Common myeloid progenitor, CD34-positive (primary cell): Measurements from ENCODE around the gene NRL.

Experiments
- CTCF ChIA-PET: fragments of 350-600 bp; sonication (Branson Sonifier 250); formaldehyde crosslinking; loops from one replicate; lab custom pipeline; 2021; ENCODE audit warnings: antibody characterized with exemption; lab: Charles Lee
- POLR2A ChIA-PET: fragments of 350-600 bp; sonication (Branson Sonifier 250); formaldehyde crosslinking; loops from one replicate; lab custom pipeline; 2021; ENCODE audit warnings: antibody characterized with exemption; lab: Charles Lee
- DNase-seq, 3 donors: peaks; one replicate each; pipeline versions ENCODE4 v3.0.0 to v3.0.0-alpha.2; 2013
- H3K27ac ChIP-seq, 2 experiments: 1 replicate in 1 of 2; 2 replicates in 1 of 2; pipeline ENCODE4 v1.7.0; 2013; ENCODE audit warnings: inconsistent platforms in 2 of 2, low read length in 2 of 2, mild to moderate bottlenecking in 2 of 2, low read depth in 1 of 2, moderate library complexity in 1 of 2; ENCODE audit not compliant: severe bottlenecking in 2 of 2, insufficient read depth in 1 of 2, poor library complexity in 1 of 2
- H3K27me3 ChIP-seq, 5 experiments: replicated peaks in 2 of 5; 1 replicate in 3 of 5; 2 replicates in 2 of 5; pipeline versions ENCODE4 v1.6.1 to v1.7.0; 2013; ENCODE audit warnings: low read length in 4 of 5, mild to moderate bottlenecking in 2 of 5, moderate library complexity in 2 of 5, inconsistent platforms in 1 of 5; ENCODE audit not compliant: insufficient read depth in 5 of 5, control insufficient read depth in 4 of 5
- H3K36me3 ChIP-seq, 4 experiments: 1 replicate in 2 of 4; 2 replicates in 2 of 4; pipeline versions ENCODE4 v1.6.1 to v1.7.0; 2013; ENCODE audit warnings: low read length in 3 of 4, control low read depth in 1 of 4, mild to moderate bottlenecking in 1 of 4; ENCODE audit not compliant: control insufficient read depth in 4 of 4, insufficient read depth in 4 of 4
- H3K4me1 ChIP-seq, 4 experiments: 1 replicate in 3 of 4; 2 replicates in 1 of 4; pipeline versions ENCODE4 v1.6.1 to v1.7.1; 2013; ENCODE audit warnings: low read length in 3 of 4, mild to moderate bottlenecking in 3 of 4, control low read depth in 1 of 4, inconsistent platforms in 1 of 4, moderate library complexity in 1 of 4; ENCODE audit not compliant: control insufficient read depth in 4 of 4, insufficient read depth in 4 of 4; ENCODE audit errors: control extremely low read depth in 1 of 4
- H3K4me3 ChIP-seq, 7 experiments: 1 replicate in 4 of 7; 2 replicates in 3 of 7; pipeline versions ENCODE4 v1.5.1 to v1.7.0; 2013; ENCODE audit warnings: mild to moderate bottlenecking in 7 of 7, low read length in 6 of 7, moderate library complexity in 6 of 7, inconsistent platforms in 2 of 7, low read depth in 2 of 7, control low read depth in 1 of 7; ENCODE audit not compliant: insufficient read depth in 4 of 7, control insufficient read depth in 1 of 7; ENCODE audit errors: extremely low read depth in 1 of 7
- H3K9me3 ChIP-seq, 5 experiments: 1 replicate in 4 of 5; 2 replicates in 1 of 5; pipeline versions ENCODE4 v1.6.1 to v1.7.1; 2013; ENCODE audit warnings: low read length in 4 of 5, mild to moderate bottlenecking in 2 of 5, inconsistent platforms in 1 of 5, low read depth in 1 of 5, moderate library complexity in 1 of 5; ENCODE audit not compliant: control insufficient read depth in 4 of 5, insufficient read depth in 2 of 5; ENCODE audit errors: control extremely low read depth in 1 of 5
- WGBS: methylation state at CpG from one replicate; pipeline ENCODE4 v1.1.5; 2013; ENCODE audit not compliant: insufficient coverage; 5-methylcytosine and 5-hydroxymethylcytosine counted together

Gene NRL

GRCh38 chr14:24133735-24134134 lies 19.0 kb upstream of the NRL start:
- Histone ChIP-seq H3K4me3 (no peak overlapping the region), H3K27me3 (no peaks in the 10 kb centered on the region), H3K36me3 (peaks cover 5 to 17% (median 14%) of the 10 kb centered on the region in 4 experiments), H3K9me3 (no peaks in the 10 kb centered on the region), H3K27ac (no peak overlapping the region), H3K4me1 (peaks cover 0 to 41% (median 27%) of the 10 kb centered on the region in 4 experiments)
- no CpG with 5 or more reads among the region's 1 CpG for WGBS
- ChIA-PET CTCF (interaction anchor here (1.2 to 5.7 kb wide), 5 partner anchors 7 to 27 kb away, joined by 3 to 46 read pairs (median 9); partner anchors contain the start of genes DCAF11, EMC9, IRF9 and NRL), POLR2A (interaction anchor here (0.9 kb wide), 1 partner anchor 12 kb away, joined by 3 read pairs; no protein-coding TSS in a partner anchor)
- DNase-seq, result peak in 1 of 3 donors; percentile 39

DNA sequence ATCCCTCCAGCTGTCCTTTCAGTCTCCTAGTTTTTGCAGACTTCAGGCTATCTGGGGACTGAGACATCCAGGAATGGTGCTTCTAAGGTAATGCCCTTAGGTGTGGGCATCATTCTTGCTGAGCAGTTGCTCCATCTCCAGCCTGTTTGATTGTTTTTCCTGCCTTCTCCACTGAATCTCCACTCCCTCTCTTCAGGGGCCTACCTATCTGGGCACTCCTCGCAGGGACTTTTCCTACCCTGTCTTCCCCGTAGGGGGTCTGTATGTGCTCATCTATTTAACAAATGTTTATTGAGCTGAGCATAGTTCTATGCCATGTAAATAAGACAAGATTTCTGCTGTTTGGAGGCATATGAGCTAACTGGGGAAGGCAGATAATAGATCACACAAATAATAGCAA lies 18.2 kb upstream of the NRL start:
- no peak overlapping the region for H3K27ac ChIP-seq
- ChIA-PET POLR2A (interaction anchor here (1.0 kb wide), 1 partner anchor 8 kb away, joined by 3 read pairs; the partner anchor contains the start of gene EMC9), CTCF (interaction anchor here (1.2 to 5.7 kb wide), 4 partner anchors 8 to 27 kb away, joined by 3 to 46 read pairs (median 10); partner anchors contain the start of genes DCAF11, EMC9, IRF9 and NRL)
- no peaks in the 10 kb centered on the region for H3K9me3 ChIP-seq
- H3K27me3 ChIP-seq, result no peaks in the 10 kb centered on the region
- no peak overlapping the region for H3K4me3 ChIP-seq
- H3K4me1 ChIP-seq, result peaks cover 0 to 41% (median 27%) of the 10 kb centered on the region in 4 experiments
- WGBS, result no CpG with 5 or more reads among the region's 2 CpGs
- DNase-seq, result no peak
- peaks cover 0 to 10% (median 8%) of the 10 kb centered on the region in 4 experiments for H3K36me3 ChIP-seq

DNA sequence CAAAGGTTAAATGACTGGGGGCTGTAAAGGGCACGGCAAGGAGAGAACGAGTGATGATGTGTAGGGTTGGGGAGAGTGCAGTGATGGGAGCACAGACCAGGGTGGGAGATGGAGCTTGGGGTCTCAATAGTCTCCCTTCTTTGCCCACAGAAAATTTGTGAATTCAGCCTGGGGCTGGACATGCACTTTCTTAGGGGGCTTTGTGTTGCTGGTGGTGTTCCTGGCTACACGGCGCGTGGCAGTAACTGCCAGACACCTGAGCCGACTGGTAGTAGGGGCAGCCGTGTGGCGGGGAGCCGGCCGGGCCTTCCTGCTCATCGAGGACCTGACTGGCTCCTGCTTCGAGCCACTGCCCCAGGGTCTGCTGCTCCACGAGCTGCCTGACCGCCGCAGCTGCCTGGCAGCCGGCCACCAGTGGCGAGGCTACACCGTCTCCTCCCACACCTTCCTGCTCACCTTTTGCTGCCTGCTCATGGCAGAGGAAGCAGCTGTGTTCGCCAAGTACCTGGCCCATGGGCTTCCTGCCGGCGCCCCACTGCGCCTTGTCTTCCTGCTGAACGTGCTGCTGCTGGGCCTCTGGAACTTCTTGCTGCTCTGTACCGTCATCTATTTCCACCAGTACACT lies 17.4 kb upstream of the NRL start:
- POLR2A ChIA-PET, result interaction anchor here (1.0 kb wide), 1 partner anchor 9 kb away, joined by 3 read pairs; the partner anchor contains the start of gene EMC9
- CTCF ChIA-PET, result interaction anchor here (2.6 to 5.7 kb wide), 3 partner anchors 9 to 28 kb away, joined by 9 to 46 read pairs (median 11); partner anchors contain the start of genes DCAF11, EMC9, IRF9 and NRL
- peak in 1 of 3 donors; percentile 33 for DNase-seq

DNA sequence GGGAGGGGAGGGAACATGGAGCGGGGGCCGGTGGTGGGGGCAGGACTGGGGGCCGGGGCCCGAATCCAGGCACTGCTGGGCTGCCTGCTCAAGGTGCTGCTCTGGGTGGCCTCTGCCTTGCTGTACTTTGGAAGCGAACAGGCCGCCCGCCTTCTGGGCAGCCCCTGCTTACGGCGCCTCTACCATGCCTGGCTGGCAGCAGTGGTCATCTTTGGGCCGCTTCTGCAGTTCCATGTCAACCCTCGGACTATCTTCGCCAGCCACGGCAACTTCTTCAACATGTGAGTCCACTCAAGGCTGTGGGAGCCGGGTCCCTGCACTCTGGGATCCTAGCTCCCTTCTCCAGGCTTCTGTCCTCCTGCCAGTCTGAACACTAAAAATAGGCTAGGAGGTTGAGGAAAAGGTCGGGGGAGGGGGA lies 16.8 kb upstream of the NRL start:
- WGBS, result 96% methylated on average over 10 of the region's 15 CpGs
- no peak overlapping the region for H3K4me3 ChIP-seq
- no peak for DNase-seq
- H3K27ac ChIP-seq, result no peak overlapping the region
- H3K27me3 ChIP-seq, result no peaks in the 10 kb centered on the region
- ChIA-PET CTCF (interaction anchor here (2.6 to 5.7 kb wide), 3 partner anchors 9 to 29 kb away, joined by 9 to 46 read pairs (median 11); partner anchors contain the start of genes DCAF11, EMC9, IRF9 and NRL), POLR2A (no interaction called here)
- H3K36me3 ChIP-seq, result no peaks in the 10 kb centered on the region
- H3K4me1 ChIP-seq, result peaks cover 0 to 28% (median 18%) of the 10 kb centered on the region in 4 experiments
- no peaks in the 10 kb centered on the region for H3K9me3 ChIP-seq

More for the DNA sequence above, 17.4 kb upstream of the NRL start:
- peaks cover 0 to 34% (median 24%) of the 10 kb centered on the region in 4 experiments for H3K4me1 ChIP-seq
- no peaks in the 10 kb centered on the region for H3K27me3 ChIP-seq
- peaks cover 0 to 2% (median under 1%) of the 10 kb centered on the region in 4 experiments for H3K36me3 ChIP-seq
- no peaks in the 10 kb centered on the region for H3K9me3 ChIP-seq
- no peak overlapping the region for H3K27ac ChIP-seq
- peak overlapping the region in 1 of 7 experiments; percentile 26 for H3K4me3 ChIP-seq
- 37% methylated on average over 22 of the region's 24 CpGs for WGBS

- WGBS, result 88% methylated on average over 7 of the region's 7 CpGs
- ChIA-PET CTCF (interaction anchor here (1.6 to 5.7 kb wide), 4 partner anchors 10 to 29 kb away, joined by 4 to 46 read pairs (median 10); partner anchors contain the start of genes DCAF11, EMC9, IRF9 and NRL), POLR2A (no interaction called here)
- Histone ChIP-seq H3K27ac (no peak overlapping the region), H3K4me3 (no peak overlapping the region), H3K4me1 (peaks cover 0 to 26% (median 15%) of the 10 kb centered on the region in 4 experiments), H3K27me3 (no peaks in the 10 kb centered on the region), H3K9me3 (no peaks in the 10 kb centered on the region), H3K36me3 (no peaks in the 10 kb centered on the region)
- DNase-seq, result no peak
Measured at GRCh38 chr14:24130717-24131548, 16.2 kb upstream of the NRL start.

GRCh38 chr14:24130380-24130716 lies 15.6 kb upstream of the NRL start, which contains the start of gene FITM1:
Gene FITM1, plus strand, starts transcription at chr14:24130659. Its CDS starts 905 bp downstream, at chr14:24131564.
- Histone ChIP-seq H3K4me3 (no peak within 1 kb of the TSS), H3K36me3 (no peaks in the 10 kb centered on the region), H3K27ac (no peak within 1 kb of the TSS), H3K9me3 (no peaks in the 10 kb centered on the region), H3K4me1 (peaks cover 0 to 22% (median 12%) of the 10 kb centered on the region in 4 experiments), H3K27me3 (no peaks in the 10 kb centered on the region)
- no peak for DNase-seq
- ChIA-PET POLR2A (no interaction called here), CTCF (interaction anchor here (1.6 to 5.7 kb wide), 2 partner anchors 13 to 21 kb away, joined by 4 to 46 read pairs; partner anchors contain the start of genes DCAF11 and NRL)
- WGBS, result 92% methylated on average over 4 of the region's 5 CpGs
